Neural progenitor cell (in vitro differentiated cells): ENCODE measurements around the gene LRRC49.

Source experiments
- CTCF ChIP-seq: fragments of 200-600 bp; sonication (generic); IDR thresholded peaks from 2 replicates; pipeline ENCODE4 v1.5.1; 2017; ENCODE audit warnings: antibody characterized with exemption, mild to moderate bottlenecking
- EZH2 ChIP-seq: fragments of 200-600 bp; sonication (generic); IDR thresholded peaks from 2 replicates; pipeline ENCODE4 v1.6.1; 2017; ENCODE audit warnings: antibody characterized with exemption, mild to moderate bottlenecking, moderate library complexity
- EZH2phosphoT487 ChIP-seq: fragments of 200-600 bp; sonication (generic); IDR thresholded peaks from 2 replicates; pipeline ENCODE4 v1.6.1; 2017; ENCODE audit warnings: antibody characterized with exemption

GRCh38 chr15:70995383-70995970, 102.9 kb downstream of the LRRC49 start:
- TF ChIP-seq CTCF: no peak
- TF ChIP-seq EZH2phosphoT487: no peak
- no peak for TF ChIP-seq EZH2
